K562 (cell line): ENCODE data around the gene SHISA5. TPM values are rescaled to one million over a fixed set of nuclear protein-coding genes. Genes with fewer than 3 reads are reported as not detected.

Source experiments
- CBX5 ChIP-seq: IDR thresholded peaks from 2 replicates; pipeline ENCODE4 v1.6.1; 2014; ENCODE audit warnings: low read depth, borderline replicate concordance
- CSDE1 ChIP-seq, 2 experiments: fragments of 450-650 bp; IDR thresholded peaks; 2 replicates each; pipeline ENCODE4 v1.6.1; 2016; ENCODE audit warnings: mild to moderate bottlenecking in 1 of 2
- DIDO1 ChIP-seq: fragments of 450-650 bp; IDR thresholded peaks from 2 replicates; pipeline ENCODE4 v1.6.1; 2016; ENCODE audit warnings: low read depth, missing biosample characterization, missing genetic modification characterization
- GATAD2B ChIP-seq: fragments of 450-650 bp; IDR thresholded peaks from 2 replicates; pipeline ENCODE4 v1.6.1; 2017; ENCODE audit warnings: mild to moderate bottlenecking, borderline replicate concordance
- HNRNPL ChIP-seq: fragments of 200-400 bp; formaldehyde crosslinking; IDR thresholded peaks from 2 replicates; pipeline ENCODE4 v1.6.1; 2017; ENCODE audit warnings: low read depth, mild to moderate bottlenecking, low read length
- L3MBTL2 ChIP-seq: fragments of 450-650 bp; IDR thresholded peaks from 2 replicates; pipeline ENCODE4 v1.6.1; 2016; ENCODE audit warnings: mild to moderate bottlenecking, moderate library complexity
- MAFG ChIP-seq: fragments of 450-650 bp; conservative IDR thresholded peaks from 2 replicates; pipeline ENCODE4 v1.6.1; 2016; ENCODE audit warnings: missing genetic modification characterization, missing compliant biosample characterization
- MTA1 ChIP-seq: fragments of 450-650 bp; IDR thresholded peaks from 2 replicates; pipeline ENCODE4 v1.6.1; 2017; ENCODE audit warnings: borderline replicate concordance
- PHB2 ChIP-seq: fragments of 450-650 bp; IDR thresholded peaks from 2 replicates; pipeline ENCODE4 v1.6.1; 2017; ENCODE audit warnings: low read depth
- PREB ChIP-seq: sonication (generic); formaldehyde crosslinking; IDR thresholded peaks from 2 replicates; pipeline ENCODE4 v1.8.1; 2023; ENCODE audit warnings: mild to moderate bottlenecking, missing genetic modification reagents
- SNAPC5 ChIP-seq: fragments of 250-450 bp; sonication (Bioruptor Pico); IDR thresholded peaks from 2 replicates; pipeline ENCODE4 v1.8.0; 2021; ENCODE audit warnings: moderate library complexity, mild to moderate bottlenecking, inconsistent platforms
- USF1 ChIP-seq: sonication (generic); formaldehyde crosslinking; IDR thresholded peaks from 2 replicates; pipeline ENCODE4 v1.9.0; 2022; ENCODE audit warnings: mild to moderate bottlenecking, missing genetic modification reagents
- XRCC3 ChIP-seq: fragments of 450-650 bp; IDR thresholded peaks from 2 replicates; pipeline ENCODE4 v1.6.1; 2017; ENCODE audit warnings: mild to moderate bottlenecking, moderate library complexity
- ZC3H8 ChIP-seq: fragments of 450-650 bp; IDR thresholded peaks from 2 replicates; pipeline ENCODE4 v1.6.1; 2017
- ZEB2 ChIP-seq: fragments of 450-650 bp; IDR thresholded peaks from 2 replicates; pipeline ENCODE4 v1.6.1; 2016
- ZNF696 ChIP-seq: fragments of 250-450 bp; sonication (Bioruptor Pico); conservative IDR thresholded peaks from 2 replicates; pipeline ENCODE4 v1.4.0; 2020; ENCODE audit warnings: mild to moderate bottlenecking, moderate library complexity
- ZNF785 ChIP-seq: fragments of 250-450 bp; sonication (Bioruptor Pico); IDR thresholded peaks from 2 replicates; pipeline ENCODE4 v1.4.0; 2020; ENCODE audit warnings: mild to moderate bottlenecking
- polyA plus RNA-seq, 8 experiments: library from polyadenylated mRNA; depleted of rRNA in 4 of 8; stranded (reverse) in 5 of 8; unstranded in 3 of 8; fragments of >200 nt; fragmentation: Nextera tagmentation in 2 of 8; fragmentation: Illumina TruSeq in 1 of 8; extraction: Ambion mirVana in 2 of 8; extraction: Trizol in 1 of 8; gene quantifications; 2 replicates each; pipeline versions ENCODE4 v1.2.1 to v1.2.3, GENCODE V29; 2011 to 2014; ENCODE audit warnings: inconsistent platforms in 1 of 8, missing spikeins in 1 of 8
- total RNA-seq, 7 experiments: library from RNA; depleted of rRNA in 6 of 7; stranded (reverse); fragments of >200 nt in 6 of 7; fragmentation: Illumina TruSeq in 2 of 7; extraction: Trizol in 2 of 7; gene quantifications; 2 replicates each; pipeline versions ENCODE4 v1.2.1 to v1.2.3, GENCODE V29; 2011 to 2021; ENCODE audit warnings: low replicate concordance in 1 of 7
- TF ChIP-seq, protein P1 (sequence below): sonication (generic); formaldehyde crosslinking; IDR thresholded peaks from 2 replicates; pipeline ENCODE4 v1.8.1; 2023; ENCODE audit warnings: mild to moderate bottlenecking, missing genetic modification reagents
- TF ChIP-seq, protein P2 (sequence below): sonication (generic); formaldehyde crosslinking; IDR thresholded peaks from 2 replicates; pipeline ENCODE4 v1.8.0; 2022; ENCODE audit warnings: mild to moderate bottlenecking, missing genetic modification reagents
- TF ChIP-seq, protein P3 (sequence below): sonication (generic); IDR thresholded peaks from 2 replicates; pipeline ENCODE4 v1.6.1; 2016

Gene SHISA5
- total and polyA plus RNA-seq, 9 of the 15 experiments (the other 6 are each of a cell fraction or from before 2014, with no cell fraction given) = 8.4 to 85.8 (median 56.1) TPM

DNA sequence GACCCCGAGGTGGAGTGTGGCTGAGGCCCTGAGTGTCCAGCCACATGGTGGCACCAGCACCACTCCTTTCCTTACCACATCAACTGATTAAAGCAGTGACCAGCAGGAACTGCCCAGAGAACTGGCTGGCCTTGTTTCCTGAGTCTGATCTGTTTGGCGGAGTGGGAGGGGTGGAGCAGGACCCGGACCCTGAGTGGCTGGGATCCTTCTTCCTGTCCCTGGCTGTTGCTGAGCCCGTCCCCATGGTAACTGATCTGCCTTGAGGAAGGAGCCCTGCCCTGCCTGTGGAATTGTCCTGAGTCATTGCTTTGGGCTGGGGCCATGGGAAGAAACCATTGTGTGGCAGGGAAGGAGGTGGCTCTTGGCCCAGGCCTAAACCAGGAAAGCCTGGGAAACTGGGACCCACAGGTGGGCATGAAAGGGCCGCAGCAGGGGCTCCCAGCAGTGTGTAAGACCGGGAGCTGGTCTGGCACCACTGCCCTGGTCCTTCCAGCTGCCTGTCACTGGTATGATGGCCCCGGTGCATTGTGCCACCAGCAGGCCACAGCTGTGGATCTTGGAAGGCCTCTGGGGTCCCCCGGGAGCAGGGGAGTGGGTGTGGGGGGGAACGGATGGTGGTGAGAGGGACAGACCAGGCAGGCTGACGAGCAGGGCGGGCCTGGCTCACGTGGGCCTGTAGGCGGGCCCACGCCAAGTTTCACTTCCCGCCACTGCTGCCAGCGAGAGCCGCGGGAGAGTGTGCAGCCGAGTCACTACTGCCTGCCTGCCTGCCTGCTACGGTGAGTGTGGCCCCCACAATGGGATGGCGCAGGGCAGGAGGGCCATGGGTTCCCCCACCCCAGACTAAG, 38.2 kb downstream of the SHISA5 start (continued):
- TF ChIP-seq PREB (CRISPR knock-in tag) = no peak
- no peak for TF ChIP-seq MTA1
- TF ChIP-seq HNRNPL = no peak
- TF ChIP-seq, protein P1, sequence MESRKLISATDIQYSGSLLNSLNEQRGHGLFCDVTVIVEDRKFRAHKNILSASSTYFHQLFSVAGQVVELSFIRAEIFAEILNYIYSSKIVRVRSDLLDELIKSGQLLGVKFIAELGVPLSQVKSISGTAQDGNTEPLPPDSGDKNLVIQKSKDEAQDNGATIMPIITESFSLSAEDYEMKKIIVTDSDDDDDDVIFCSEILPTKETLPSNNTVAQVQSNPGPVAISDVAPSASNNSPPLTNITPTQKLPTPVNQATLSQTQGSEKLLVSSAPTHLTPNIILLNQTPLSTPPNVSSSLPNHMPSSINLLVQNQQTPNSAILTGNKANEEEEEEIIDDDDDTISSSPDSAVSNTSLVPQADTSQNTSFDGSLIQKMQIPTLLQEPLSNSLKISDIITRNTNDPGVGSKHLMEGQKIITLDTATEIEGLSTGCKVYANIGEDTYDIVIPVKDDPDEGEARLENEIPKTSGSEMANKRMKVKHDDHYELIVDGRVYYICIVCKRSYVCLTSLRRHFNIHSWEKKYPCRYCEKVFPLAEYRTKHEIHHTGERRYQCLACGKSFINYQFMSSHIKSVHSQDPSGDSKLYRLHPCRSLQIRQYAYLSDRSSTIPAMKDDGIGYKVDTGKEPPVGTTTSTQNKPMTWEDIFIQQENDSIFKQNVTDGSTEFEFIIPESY = peak; percentile 90
- peak in 1 of 2 experiments; percentile 71; a peak in 1 of 4 replicates for TF ChIP-seq CSDE1 (IDR thresholded peaks at IDR 0.05)
- no peak for TF ChIP-seq CBX5
- no peak for TF ChIP-seq ZNF696 (CRISPR knock-in tag)
- no peak for TF ChIP-seq ZC3H8
- TF ChIP-seq USF1 = peak; percentile 67
- no peak for TF ChIP-seq ZEB2
- TF ChIP-seq PHB2 = no peak
- TF ChIP-seq, protein P2, sequence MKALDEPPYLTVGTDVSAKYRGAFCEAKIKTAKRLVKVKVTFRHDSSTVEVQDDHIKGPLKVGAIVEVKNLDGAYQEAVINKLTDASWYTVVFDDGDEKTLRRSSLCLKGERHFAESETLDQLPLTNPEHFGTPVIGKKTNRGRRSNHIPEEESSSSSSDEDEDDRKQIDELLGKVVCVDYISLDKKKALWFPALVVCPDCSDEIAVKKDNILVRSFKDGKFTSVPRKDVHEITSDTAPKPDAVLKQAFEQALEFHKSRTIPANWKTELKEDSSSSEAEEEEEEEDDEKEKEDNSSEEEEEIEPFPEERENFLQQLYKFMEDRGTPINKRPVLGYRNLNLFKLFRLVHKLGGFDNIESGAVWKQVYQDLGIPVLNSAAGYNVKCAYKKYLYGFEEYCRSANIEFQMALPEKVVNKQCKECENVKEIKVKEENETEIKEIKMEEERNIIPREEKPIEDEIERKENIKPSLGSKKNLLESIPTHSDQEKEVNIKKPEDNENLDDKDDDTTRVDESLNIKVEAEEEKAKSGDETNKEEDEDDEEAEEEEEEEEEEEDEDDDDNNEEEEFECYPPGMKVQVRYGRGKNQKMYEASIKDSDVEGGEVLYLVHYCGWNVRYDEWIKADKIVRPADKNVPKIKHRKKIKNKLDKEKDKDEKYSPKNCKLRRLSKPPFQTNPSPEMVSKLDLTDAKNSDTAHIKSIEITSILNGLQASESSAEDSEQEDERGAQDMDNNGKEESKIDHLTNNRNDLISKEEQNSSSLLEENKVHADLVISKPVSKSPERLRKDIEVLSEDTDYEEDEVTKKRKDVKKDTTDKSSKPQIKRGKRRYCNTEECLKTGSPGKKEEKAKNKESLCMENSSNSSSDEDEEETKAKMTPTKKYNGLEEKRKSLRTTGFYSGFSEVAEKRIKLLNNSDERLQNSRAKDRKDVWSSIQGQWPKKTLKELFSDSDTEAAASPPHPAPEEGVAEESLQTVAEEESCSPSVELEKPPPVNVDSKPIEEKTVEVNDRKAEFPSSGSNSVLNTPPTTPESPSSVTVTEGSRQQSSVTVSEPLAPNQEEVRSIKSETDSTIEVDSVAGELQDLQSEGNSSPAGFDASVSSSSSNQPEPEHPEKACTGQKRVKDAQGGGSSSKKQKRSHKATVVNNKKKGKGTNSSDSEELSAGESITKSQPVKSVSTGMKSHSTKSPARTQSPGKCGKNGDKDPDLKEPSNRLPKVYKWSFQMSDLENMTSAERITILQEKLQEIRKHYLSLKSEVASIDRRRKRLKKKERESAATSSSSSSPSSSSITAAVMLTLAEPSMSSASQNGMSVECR (CRISPR knock-in tag) = no peak
- TF ChIP-seq GATAD2B = no peak
- TF ChIP-seq SNAPC5 (CRISPR knock-in tag) = no peak
- TF ChIP-seq, protein P3, sequence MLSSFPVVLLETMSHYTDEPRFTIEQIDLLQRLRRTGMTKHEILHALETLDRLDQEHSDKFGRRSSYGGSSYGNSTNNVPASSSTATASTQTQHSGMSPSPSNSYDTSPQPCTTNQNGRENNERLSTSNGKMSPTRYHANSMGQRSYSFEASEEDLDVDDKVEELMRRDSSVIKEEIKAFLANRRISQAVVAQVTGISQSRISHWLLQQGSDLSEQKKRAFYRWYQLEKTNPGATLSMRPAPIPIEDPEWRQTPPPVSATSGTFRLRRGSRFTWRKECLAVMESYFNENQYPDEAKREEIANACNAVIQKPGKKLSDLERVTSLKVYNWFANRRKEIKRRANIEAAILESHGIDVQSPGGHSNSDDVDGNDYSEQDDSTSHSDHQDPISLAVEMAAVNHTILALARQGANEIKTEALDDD = no peak
- no peak for TF ChIP-seq DIDO1
- peak; percentile 90 for TF ChIP-seq MAFG (tag)
- no peak for TF ChIP-seq ZNF785 (CRISPR knock-in tag)
- TF ChIP-seq XRCC3 = no peak
- TF ChIP-seq L3MBTL2 = no peak
